HepG2 (cell line): ENCODE data around the gene ZNF792. TPM values are rescaled to one million over a fixed set of nuclear protein-coding genes. Genes with fewer than 3 reads are reported as not detected.

Source experiments
- ARNT ChIP-seq: fragments of 450-650 bp; IDR thresholded peaks from 2 replicates; pipeline ENCODE4 v1.6.1; 2017
- FOXK2 ChIP-seq: fragments of 450-650 bp; IDR thresholded peaks from 2 replicates; pipeline ENCODE4 v1.6.1; 2016
- GABPB1 ChIP-seq: IDR thresholded peaks from 2 replicates; pipeline ENCODE4 v1.6.1; 2016; ENCODE audit warnings: mild to moderate bottlenecking, missing genetic modification reagents, moderate library complexity, missing compliant biosample characterization
- HOXA3 ChIP-seq: sonication (generic); formaldehyde crosslinking; IDR thresholded peaks from 2 replicates; pipeline ENCODE4 v1.5.0; 2020; ENCODE audit warnings: missing genetic modification reagents
- PHF8 ChIP-seq: sonication (generic); formaldehyde crosslinking; IDR thresholded peaks from 2 replicates; pipeline ENCODE4 v1.5.0; 2020; ENCODE audit warnings: missing genetic modification reagents
- RBFOX2 ChIP-seq: fragments of 200-400 bp; formaldehyde crosslinking; IDR thresholded peaks from 2 replicates; pipeline ENCODE4 v1.6.1; 2017; ENCODE audit warnings: low read depth, mild to moderate bottlenecking, low read length
- SAFB2 ChIP-seq: sonication (generic); formaldehyde crosslinking; IDR thresholded peaks from 2 replicates; pipeline ENCODE4 v1.5.1; 2020; ENCODE audit warnings: missing genetic modification reagents, low read depth, mild to moderate bottlenecking, borderline replicate concordance
- SALL1 ChIP-seq: sonication (generic); formaldehyde crosslinking; IDR thresholded peaks from 2 replicates; pipeline ENCODE4 v1.8.0; 2022; ENCODE audit warnings: mild to moderate bottlenecking, missing genetic modification reagents
- SMAD1 ChIP-seq: sonication (generic); formaldehyde crosslinking; IDR thresholded peaks from 2 replicates; pipeline ENCODE4 v1.4.0; 2020; ENCODE audit warnings: missing genetic modification reagents, low read depth, mild to moderate bottlenecking, borderline replicate concordance
- SOX13 ChIP-seq, 3 experiments: fragments of 450-650 bp in 1 of 3; sonication (generic) in 1 of 3; formaldehyde crosslinking in 1 of 3; IDR thresholded peaks in 2 of 3; conservative IDR thresholded peaks in 1 of 3; 2 replicates each; pipeline versions ENCODE4 v1.5.0 to v1.6.1; 2016 to 2020; ENCODE audit warnings: antibody characterized with exemption in 1 of 3, mild to moderate bottlenecking in 1 of 3, missing compliant biosample characterization in 1 of 3, missing genetic modification reagents in 1 of 3, moderate library complexity in 1 of 3
- SPEN ChIP-seq: sonication (generic); formaldehyde crosslinking; IDR thresholded peaks from 2 replicates; pipeline ENCODE4 v1.5.1; 2020; ENCODE audit warnings: low read depth, mild to moderate bottlenecking, missing genetic modification reagents
- TAF1 ChIP-seq: sonication (generic); formaldehyde crosslinking; IDR thresholded peaks from 2 replicates; pipeline ENCODE4 v1.4.0; 2020; ENCODE audit warnings: missing genetic modification reagents
- TAF15 ChIP-seq: fragments of 200-400 bp; formaldehyde crosslinking; IDR thresholded peaks from one replicate; pipeline ENCODE4 v1.6.1; 2018; ENCODE audit warnings: mild to moderate bottlenecking, low read depth, low read length; ENCODE audit not compliant: poor library complexity, severe bottlenecking
- YEATS4 ChIP-seq: sonication (generic); formaldehyde crosslinking; IDR thresholded peaks from 2 replicates; pipeline ENCODE4 v1.4.0; 2020; ENCODE audit warnings: missing genetic modification reagents, borderline replicate concordance
- ZC3H13 ChIP-seq: sonication (generic); formaldehyde crosslinking; IDR thresholded peaks from 2 replicates; pipeline ENCODE4 v1.8.1; 2023; ENCODE audit warnings: mild to moderate bottlenecking, missing genetic modification reagents, moderate library complexity
- ZNF274 ChIP-seq: sonication (generic); formaldehyde crosslinking; IDR thresholded peaks from 2 replicates; pipeline ENCODE4 v1.5.1; 2020; ENCODE audit warnings: mild to moderate bottlenecking, missing genetic modification reagents
- ZNF337 ChIP-seq: sonication (generic); formaldehyde crosslinking; IDR thresholded peaks from 2 replicates; pipeline ENCODE4 v1.5.1; 2020; ENCODE audit warnings: missing genetic modification reagents, low read depth, mild to moderate bottlenecking, borderline replicate concordance
- ZNF367 ChIP-seq: sonication (generic); formaldehyde crosslinking; IDR thresholded peaks from 2 replicates; pipeline ENCODE4 v1.4.0; 2020; ENCODE audit warnings: missing genetic modification reagents, borderline replicate concordance
- polyA plus RNA-seq, 8 experiments: library from polyadenylated mRNA; depleted of rRNA in 3 of 8; stranded (reverse) in 7 of 8; unstranded in 1 of 8; fragments of >200 nt; fragmentation: Illumina TruSeq in 4 of 8; extraction: Trizol in 4 of 8; gene quantifications; 2 replicates each; pipeline versions ENCODE4 v1.2.1 to v1.2.3, GENCODE V29; 2011 to 2016; ENCODE audit warnings: low read depth in 4 of 8, missing spikeins in 1 of 8, mixed read lengths in 1 of 8; ENCODE audit not compliant: insufficient read depth in 1 of 8
- total RNA-seq, 5 experiments: library from RNA; depleted of rRNA; stranded (reverse); fragments of >200 nt; fragmentation: Illumina TruSeq; extraction: Trizol; gene quantifications; 2 replicates each; pipeline ENCODE4 v1.2.3, GENCODE V29; 2016; ENCODE audit warnings: low read depth in 1 of 5
- TF ChIP-seq, protein P1 (sequence below): sonication (generic); formaldehyde crosslinking; IDR thresholded peaks from 2 replicates; pipeline ENCODE4 v1.4.0; 2020; ENCODE audit warnings: missing genetic modification reagents
- TF ChIP-seq, protein P2 (sequence below): sonication (generic); formaldehyde crosslinking; IDR thresholded peaks from 2 replicates; pipeline ENCODE4 v1.9.0; 2022; ENCODE audit warnings: missing genetic modification reagents, mild to moderate bottlenecking, borderline replicate concordance
- TF ChIP-seq, protein P3 (sequence below): sonication (generic); formaldehyde crosslinking; IDR thresholded peaks from 2 replicates; pipeline ENCODE4 v1.4.0; 2020; ENCODE audit warnings: missing genetic modification reagents, borderline replicate concordance
- TF ChIP-seq, protein P4 (sequence below): sonication (generic); IDR thresholded peaks from 2 replicates; pipeline ENCODE4 v1.6.1; 2016; ENCODE audit warnings: low read depth, borderline replicate concordance
- TF ChIP-seq, protein P5 (sequence below): IDR thresholded peaks from 2 replicates; pipeline ENCODE4 v1.6.1; 2016; ENCODE audit warnings: low read depth, borderline replicate concordance

Gene ZNF792
- total and polyA plus RNA-seq, 2 of the 13 experiments (the other 11 are each of a cell fraction or from before 2014, with no cell fraction given) = 5.5 to 11.5 TPM

DNA sequence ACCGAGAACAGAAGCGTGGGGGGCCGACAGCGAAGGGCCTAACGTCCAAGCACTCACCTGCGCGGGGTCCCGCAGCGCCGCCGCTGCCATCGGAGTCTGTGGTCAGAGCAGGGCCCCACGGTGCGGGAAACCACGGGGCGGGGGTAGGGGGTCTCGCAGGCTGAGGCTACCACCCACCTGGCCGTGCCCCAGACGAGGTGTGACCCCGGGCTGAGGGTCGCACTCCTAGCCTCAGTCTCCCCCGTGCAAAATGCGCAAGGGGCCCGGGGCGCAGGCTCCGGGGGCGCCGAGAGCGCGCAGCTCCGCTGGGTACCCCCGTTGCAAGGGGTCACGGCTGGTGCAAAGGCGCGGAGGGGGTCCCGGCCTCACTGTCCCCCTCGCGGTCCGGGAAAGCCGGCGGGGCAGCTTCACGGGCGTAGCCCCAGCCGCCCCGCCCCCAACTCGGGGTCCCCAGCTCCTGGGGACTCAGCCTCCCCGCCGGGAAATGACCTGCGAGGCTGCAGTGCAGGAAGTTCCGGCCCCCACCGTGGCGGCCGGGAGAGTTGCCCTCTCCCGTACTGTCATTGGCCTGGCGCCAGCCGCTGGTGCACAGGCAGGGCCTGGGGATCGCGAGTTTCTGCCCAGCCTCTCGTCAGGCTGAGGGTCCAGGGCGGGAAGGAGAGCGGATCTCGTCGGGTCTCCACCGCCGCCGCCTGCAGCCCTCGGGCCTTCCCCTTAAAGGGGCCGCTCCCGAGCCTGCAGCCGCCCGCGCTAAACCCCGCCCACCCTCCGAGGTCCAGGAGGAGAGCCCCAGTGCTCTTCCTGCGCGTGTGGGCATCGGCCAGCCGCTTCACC lies at the start of gene ZNF792 (continued):
- TF ChIP-seq SOX13 (IDR thresholded peaks at IDR 0.05) (no peak), SOX13 (CRISPR knock-in tag; conservative IDR thresholded peaks at IDR 0.05 in 1 of 2, IDR thresholded peaks at IDR 0.05 in 1 of 2) (peak in 1 of 2 experiments; percentile 43; a peak in 1 of 4 replicates), PHF8 (peak; percentile 73), SPEN (CRISPR knock-in tag) (peak; percentile 66; the same call in 1 of the 2 replicates), SALL1 (CRISPR knock-in tag) (peak; percentile 54; the same call in 1 of the 2 replicates), TAF1 (CRISPR knock-in tag) (peak; percentile 63), GABPB1 (CRISPR knock-in tag) (peak; percentile 86), TAF15 (peak; percentile 65), HOXA3 (CRISPR knock-in tag) (peak; percentile 74), ZNF274 (CRISPR knock-in tag) (0 out of 2 replicates have a peak, but pooled peaks have one; percentile 2), YEATS4 (CRISPR knock-in tag) (peak; percentile 74), ARNT (no peak), SAFB2 (peak; percentile 31; the same call in 1 of the 2 replicates), ZNF367 (CRISPR knock-in tag) (0 out of 2 replicates have a peak, but pooled peaks have one; percentile 23), FOXK2 (no peak), RBFOX2 (peak; percentile 83), SMAD1 (CRISPR knock-in tag) (no peak), ZC3H13 (CRISPR knock-in tag) (peak; percentile 76), ZNF337 (CRISPR knock-in tag) (0 out of 2 replicates have a peak, but pooled peaks have one; percentile 51)
- TF ChIP-seq, protein P1, sequence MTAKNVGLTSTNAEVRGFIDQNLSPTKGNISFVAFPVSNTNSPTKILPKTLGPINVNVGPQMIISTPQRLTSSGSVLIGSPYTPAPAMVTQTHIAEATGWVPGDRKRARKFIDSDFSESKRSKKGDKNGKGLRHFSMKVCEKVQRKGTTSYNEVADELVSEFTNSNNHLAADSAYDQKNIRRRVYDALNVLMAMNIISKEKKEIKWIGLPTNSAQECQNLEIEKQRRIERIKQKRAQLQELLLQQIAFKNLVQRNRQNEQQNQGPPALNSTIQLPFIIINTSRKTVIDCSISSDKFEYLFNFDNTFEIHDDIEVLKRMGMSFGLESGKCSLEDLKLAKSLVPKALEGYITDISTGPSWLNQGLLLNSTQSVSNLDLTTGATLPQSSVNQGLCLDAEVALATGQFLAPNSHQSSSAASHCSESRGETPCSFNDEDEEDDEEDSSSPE (CRISPR knock-in tag) = peak; percentile 82
- TF ChIP-seq, protein P2, sequence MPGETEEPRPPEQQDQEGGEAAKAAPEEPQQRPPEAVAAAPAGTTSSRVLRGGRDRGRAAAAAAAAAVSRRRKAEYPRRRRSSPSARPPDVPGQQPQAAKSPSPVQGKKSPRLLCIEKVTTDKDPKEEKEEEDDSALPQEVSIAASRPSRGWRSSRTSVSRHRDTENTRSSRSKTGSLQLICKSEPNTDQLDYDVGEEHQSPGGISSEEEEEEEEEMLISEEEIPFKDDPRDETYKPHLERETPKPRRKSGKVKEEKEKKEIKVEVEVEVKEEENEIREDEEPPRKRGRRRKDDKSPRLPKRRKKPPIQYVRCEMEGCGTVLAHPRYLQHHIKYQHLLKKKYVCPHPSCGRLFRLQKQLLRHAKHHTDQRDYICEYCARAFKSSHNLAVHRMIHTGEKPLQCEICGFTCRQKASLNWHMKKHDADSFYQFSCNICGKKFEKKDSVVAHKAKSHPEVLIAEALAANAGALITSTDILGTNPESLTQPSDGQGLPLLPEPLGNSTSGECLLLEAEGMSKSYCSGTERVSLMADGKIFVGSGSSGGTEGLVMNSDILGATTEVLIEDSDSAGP (CRISPR knock-in tag) = peak; percentile 99
- TF ChIP-seq, protein P3, sequence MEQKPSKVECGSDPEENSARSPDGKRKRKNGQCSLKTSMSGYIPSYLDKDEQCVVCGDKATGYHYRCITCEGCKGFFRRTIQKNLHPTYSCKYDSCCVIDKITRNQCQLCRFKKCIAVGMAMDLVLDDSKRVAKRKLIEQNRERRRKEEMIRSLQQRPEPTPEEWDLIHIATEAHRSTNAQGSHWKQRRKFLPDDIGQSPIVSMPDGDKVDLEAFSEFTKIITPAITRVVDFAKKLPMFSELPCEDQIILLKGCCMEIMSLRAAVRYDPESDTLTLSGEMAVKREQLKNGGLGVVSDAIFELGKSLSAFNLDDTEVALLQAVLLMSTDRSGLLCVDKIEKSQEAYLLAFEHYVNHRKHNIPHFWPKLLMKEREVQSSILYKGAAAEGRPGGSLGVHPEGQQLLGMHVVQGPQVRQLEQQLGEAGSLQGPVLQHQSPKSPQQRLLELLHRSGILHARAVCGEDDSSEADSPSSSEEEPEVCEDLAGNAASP = peak; percentile 51; the same call in 1 of the 2 replicates
- TF ChIP-seq, protein P4, sequence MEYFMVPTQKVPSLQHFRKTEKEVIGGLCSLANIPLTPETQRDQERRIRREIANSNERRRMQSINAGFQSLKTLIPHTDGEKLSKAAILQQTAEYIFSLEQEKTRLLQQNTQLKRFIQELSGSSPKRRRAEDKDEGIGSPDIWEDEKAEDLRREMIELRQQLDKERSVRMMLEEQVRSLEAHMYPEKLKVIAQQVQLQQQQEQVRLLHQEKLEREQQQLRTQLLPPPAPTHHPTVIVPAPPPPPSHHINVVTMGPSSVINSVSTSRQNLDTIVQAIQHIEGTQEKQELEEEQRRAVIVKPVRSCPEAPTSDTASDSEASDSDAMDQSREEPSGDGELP = peak; percentile 16; the same call in 1 of the 2 replicates
- TF ChIP-seq, protein P5, sequence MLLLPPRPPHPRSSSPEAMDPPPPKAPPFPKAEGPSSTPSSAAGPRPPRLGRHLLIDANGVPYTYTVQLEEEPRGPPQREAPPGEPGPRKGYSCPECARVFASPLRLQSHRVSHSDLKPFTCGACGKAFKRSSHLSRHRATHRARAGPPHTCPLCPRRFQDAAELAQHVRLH (CRISPR knock-in tag) = 0 out of 2 replicates have a peak, but pooled peaks have one; percentile 56
